ENCODE results near the gene CDC5L.
"Not testable (repeated sequence)": the region's sequence is repeated elsewhere in the genome, so short reads cannot be mapped to it uniquely, and the experiment has no call there.

The CDC5L gene

DNA sequence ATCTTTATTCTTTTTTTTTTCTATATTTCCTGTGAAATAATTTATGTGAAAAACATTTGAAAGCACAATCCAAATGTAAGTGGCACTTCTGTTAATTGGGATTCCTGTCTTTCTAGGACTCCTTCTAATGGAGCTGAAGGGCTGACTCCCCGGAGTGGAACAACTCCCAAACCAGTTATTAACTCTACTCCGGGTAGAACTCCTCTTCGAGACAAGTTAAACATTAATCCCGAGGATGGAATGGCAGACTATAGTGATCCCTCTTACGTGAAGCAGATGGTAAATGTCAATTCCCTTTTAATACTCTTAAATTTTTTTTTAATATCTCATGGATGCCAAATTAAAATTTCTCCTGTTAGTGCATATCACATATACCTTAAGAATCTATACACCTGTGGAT lies 35.0 kb downstream of the CDC5L start:
- no peak for DNase-seq

DNA sequence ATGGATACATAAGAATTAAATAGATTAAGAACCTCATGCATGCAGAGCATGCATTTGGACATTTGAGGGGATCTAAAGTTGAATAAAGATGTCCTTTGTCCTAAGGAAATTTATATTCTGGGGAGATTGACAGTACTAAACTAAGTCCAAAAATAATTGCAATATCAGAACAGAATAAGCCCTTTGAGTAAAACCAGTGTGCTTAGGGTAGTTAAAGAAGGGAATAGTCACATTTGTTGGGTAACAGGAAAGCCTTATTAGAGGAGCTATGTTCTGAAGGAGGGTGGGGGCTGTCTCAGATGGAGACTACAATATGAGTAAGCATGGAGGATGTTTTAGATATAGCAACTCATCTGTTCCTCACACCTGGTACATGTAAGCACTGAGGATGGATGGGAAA lies 35.8 kb downstream of the CDC5L start:
- no peak for DNase-seq

DNA sequence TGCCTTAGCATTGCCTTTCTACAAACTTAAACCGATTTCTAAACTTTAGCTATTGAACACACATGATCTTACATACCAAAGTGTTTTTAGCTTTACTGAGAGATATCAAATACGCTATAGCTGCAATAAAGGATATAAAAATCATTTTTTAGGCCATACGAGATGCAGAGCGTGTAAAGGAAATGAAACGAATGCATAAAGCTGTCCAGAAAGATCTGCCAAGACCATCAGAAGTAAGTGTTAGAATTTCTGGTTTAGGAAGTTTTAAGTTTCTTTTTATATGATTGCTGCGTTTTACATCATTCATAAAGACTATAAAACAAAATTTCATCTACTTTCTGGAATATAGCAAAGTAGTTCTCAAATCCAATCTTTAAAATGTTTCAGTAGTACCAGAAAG lies 38.4 kb downstream of the CDC5L start:
- DNase-seq = no peak

DNA sequence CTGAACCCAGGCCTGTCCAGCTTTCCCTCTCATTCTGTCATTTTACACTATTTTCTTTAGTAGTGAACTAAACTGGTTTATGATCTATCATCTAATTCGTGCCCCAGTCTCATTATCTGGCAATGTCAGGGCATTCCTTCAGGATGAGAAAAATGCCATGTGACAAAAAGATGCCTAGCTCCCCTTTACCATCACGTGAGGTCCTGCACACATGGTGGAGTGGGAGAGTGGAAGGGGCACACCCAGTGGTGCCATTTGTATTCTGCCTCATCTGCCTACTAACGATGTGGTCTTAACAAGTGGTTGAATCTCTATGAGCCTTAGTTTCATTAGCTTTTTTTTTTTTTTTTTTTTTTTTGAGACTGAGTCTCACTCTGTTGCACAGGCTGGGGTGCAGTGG lies 41.2 kb downstream of the CDC5L start:
- no peak for DNase-seq

DNA sequence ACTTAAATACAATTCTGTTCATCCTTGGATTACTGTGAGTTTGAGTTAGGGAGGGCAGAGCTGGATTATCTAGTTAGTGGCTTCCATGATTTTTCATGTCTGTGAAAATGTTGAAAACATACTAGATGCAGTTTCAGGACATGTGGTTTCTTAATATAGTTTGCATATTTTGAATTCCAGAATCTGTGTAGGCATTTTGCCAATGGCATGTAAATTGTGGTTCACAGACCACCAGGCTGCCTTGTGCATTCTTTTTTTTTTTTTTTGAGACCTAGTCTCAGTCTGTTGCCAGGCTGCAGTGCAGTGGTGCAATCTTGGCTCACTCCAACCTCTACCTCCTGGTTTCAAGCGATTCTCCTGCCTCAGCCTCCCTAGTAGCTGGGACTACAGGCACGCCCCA lies 42.8 kb downstream of the CDC5L start:
- no peak for DNase-seq

DNA sequence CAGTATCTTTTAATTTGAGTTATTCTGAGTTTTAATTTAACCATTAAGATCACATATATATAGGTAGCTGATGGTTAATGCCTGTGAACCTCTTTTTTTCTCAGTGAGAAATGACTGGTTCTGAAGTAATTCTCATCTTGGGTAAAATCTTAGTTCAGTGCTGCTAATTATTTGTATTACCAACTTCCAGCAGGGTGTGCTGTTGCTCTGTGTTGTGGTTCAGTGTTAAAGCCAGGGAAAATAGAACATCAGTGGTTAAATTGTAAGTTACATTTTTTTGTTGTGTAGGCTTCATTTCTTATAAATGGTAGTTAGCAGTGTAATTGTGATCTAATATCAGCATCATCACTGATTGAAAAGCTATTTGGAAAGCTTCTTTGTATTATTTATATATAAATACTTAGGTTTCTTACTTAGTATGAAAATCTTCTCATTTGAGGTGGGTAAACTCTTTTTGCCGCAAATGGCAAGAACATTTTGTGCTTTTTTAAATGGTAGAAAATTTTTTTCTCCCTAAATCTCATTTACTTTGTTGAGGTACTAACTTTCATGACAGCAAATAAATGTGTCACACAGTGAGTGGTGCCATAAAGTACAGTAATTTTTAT lies 43.7 kb downstream of the CDC5L start:
- peak; percentile 10 for DNase-seq

DNA sequence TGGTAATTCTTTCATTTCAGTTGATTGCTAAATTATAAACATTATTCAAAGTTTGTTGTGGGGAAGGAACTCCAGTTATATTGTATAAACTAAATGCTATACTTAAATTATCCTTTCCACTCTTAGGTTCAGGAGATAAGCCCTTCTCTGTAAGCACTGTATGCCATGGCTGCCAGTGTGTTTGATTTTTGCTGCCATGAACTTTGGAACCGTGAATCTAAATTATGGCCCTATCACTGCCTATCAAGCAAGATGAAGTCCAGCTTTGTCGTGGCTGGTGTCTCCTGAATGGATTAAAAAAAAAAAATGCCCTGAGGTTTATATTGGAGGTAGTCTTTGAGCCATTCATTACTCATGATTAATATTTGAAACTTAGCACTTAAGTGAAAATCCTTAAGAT lies 44.7 kb downstream of the CDC5L start:
- DNase-seq = no peak

DNA sequence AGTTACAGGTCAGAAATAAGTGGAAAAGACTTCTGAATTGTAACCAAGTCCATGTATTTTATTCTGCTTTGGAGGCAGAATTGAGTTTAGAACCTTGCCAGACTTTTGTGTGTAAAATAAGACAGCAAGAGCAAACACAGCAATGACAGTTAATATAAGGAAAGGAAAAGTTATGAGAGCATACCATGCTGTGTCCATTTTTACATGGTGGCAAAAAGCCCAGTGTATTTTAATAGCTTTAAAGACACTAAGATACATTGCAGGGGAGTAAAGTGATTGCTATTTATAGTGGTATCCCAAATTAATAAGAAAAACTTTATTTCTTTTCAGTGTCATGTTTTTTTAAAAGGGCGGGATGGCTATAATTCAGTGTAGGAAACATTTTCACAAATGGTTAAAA lies 45.2 kb downstream of the CDC5L start:
- DNase-seq = no peak

DNA sequence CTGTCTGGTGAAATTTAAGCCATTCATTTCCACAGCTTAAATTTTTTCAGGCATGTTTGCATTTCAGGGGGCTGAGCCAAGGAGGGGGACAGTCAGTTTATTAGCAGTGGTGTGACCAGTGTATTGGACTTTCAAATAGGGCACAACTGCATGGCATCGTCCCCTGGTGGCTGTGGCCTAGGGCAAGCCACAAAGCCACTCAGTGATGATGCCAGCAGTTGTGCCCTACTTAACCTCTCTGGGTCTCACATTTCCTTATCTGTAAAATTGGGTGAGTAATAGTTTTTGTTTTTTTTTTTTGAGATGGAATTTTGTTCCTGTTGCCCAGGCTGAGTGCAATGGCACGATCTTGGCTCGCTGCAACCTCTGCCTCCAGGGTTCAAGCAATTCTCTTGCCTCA lies 48.0 kb downstream of the CDC5L start:
- no peak for DNase-seq

DNA sequence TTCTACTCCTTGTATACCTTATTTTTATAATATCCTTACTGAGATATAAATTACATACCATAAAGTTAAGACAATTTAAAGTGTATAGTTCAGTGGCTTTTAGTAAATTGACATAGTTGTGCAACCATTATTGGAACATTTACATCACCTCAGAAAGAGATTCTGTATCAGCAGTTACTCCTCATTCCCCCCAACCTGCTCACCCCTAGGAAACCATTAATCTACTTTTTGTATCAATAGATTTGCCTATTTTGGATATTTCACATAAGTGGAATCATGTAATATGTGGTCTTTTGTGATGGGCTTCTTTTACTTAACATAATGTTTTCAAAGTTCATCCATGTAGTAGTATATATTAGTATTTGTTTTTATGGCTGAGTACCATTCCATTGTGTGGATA lies 51.3 kb downstream of the CDC5L start:
- DNase-seq = no peak

DNA sequence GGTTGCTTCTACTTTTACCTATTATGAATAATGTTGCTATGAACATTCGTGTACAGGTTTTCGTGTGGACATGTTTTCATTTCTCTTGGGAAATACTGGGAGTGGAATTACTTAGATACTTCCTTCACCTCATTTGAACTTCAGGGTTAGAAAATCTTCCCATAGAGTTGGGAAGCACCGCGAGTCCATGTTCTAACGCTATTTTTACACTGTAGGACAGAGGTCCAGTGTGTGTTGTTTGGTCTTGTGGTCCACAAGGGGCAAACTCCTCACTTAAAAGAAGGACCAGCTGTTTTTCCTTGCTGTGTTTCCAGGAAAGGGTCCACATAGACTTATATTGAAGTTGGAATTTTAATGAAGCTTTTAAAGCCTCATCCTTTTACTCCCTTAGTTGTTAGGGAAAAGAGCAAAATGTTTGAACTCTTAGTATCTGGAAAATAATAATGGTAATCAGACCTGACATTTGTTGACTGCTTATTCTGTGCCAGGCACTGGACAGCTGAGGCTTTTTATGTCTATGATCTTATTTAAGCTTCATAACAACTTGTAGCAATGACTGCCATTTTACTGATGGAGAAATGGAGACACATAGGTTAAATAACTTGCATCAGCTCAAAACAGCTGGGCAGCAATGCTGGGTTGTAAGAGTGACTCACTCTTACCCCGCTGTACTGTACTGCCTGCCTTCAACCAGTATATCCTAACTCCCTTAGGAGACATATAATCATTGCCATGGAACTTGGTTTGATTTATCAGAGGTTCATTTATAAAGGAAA lies 52.0 kb downstream of the CDC5L start:
- no peak for DNase-seq

DNA sequence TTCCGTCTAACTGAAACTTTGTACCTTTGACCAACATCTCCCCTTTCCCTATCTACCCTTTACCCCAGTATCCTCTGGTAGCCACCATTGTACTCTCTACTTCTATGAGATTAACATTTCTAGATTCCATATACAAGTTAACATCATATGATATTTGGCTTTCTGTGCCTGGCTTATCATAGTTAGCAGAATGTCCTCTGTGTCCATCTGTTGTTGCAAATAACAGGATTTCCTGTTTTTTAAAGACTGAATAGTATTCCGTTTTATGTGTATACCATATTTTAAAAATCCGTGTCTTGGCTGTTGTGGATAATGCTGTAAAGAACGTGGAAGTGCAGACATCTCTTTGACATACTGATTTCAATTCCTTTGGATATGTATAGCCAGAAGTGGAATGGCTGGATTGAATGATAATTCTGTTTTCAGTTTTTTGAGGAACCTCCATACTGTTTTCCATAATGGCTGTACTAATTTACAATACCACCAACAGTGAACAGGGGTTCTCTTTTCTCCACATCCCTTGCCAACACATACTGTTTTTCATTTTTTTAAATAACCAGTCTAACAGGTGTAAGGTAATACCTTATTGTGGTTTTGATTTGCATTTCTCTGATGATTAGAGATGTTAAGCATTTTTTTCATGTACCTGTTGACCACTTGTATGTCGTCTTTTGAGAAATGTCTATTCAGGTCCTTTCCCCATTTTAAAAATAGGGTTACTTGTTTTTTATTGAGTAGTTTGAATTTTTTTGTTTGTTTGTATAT lies 53.8 kb downstream of the CDC5L start:
- DNase-seq = no peak

DNA sequence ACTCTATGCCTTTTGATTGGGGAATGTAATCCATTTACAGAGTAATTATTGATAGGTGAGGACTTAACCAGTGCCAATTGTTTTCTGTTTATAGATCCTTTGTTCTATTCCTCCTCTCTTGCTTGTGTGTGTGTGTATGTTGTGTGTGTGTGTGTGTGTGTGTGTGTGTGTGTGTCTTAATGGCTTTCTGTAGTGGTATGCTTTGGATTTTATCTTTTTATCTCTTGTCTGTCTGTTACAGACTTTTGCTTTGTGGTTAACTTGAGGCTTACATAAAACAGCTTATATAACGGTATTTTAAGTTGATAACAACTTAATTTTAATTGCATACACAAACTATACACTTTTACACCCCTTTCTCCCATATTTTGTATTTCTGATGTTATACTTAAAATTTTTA lies 54.7 kb downstream of the CDC5L start:
- no peak for DNase-seq

DNA sequence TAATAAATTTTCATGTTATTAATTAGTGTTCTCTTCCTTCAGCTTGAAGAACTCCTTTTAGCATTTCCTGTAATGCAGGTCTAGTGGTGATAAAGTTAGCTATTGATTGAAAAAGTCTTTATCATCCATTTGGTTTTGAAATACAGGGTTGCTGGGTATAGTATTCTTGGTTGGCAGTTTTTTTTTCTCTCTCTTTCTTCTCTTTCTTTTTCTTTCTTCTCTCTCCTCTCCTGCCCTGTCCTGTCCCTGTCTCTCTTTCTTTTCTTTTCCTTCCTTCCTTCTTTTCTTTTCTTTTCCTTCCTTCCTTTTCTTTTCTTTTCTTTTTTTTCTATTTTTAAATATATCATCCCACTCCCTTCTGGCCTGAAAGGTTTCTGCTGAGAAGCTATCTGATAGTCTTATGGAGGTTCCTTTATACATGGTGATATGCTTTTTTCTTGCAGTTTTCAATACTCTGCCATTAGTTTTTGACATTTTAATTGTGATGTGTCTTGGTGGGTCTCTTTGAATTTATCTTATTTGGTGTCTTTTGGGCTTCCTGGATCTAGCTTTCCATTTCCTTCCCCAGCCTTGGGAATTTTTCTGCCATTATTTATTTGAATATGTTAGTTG lies 55.4 kb downstream of the CDC5L start:
- DNase-seq = no peak

DNA sequence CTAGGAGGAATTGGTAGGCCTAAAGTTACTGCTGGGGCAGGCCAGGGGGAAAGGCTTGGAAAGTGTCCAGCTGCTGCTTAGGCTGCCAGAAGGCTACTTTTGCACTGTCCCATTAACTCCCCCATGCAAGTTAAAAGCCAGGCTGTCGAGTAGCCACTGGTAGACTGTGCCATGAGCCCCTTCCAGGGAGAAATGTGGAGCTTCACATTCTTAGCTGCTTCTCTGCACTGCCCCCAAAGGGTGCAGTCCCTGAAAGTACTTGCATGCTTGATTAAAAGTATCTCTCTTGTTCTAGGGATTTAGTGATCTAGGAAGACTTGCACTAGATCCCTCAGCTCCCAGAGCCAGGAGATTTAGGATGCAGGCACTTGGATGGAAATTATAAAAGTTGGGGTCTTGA lies 57.3 kb downstream of the CDC5L start:
- DNase-seq = no peak

DNA sequence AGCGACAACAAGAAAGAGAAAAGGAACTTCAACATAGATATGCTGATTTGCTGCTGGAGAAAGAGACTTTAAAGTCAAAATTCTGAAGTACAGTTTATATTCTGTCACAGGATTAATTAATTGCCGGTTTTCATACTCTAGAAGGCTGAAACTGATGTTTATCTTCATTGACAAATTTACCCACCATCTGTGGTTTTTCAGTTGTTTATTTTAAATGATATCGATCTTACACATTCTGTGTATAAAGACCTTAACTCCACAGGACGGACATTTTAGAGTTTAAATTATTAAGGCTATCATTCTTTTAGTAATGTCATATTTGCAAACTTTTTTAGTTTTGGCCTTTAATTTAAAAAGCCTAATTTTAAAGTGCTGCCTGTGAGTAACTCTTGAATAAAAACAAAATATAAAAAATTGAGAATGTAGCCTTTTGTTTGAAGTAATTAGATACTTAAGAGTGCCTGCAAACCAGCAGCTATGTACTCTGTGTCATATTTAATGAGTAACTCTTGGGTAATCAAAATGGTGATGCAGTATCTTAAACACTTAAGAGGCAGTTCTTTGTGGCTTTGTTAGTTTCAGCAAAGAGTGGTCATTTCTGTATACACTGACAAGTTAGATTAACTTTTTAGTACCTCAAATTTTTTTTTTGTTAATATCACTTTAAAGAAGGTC lies 59.3 kb downstream of the CDC5L start:
- no peak for DNase-seq

DNA sequence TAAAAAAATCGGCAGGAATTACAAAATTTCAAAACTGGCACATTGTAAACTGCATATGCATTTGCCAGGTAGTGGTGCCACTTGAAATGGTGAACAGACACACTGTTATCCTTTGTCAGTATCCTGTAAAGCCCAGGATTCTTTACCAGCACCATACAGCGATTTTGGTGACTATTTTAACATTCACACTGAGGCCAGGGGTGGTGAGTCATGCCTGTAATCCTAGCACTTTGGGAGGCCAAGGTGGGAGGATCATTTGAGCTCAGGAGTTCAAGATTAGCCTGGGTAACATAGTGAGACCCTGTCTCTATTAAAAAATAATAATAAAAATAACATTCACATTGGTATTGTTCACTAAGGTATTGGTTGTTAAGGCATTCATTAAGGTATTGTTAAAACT lies 61.7 kb downstream of the CDC5L start:
- DNase-seq = not testable (repeated sequence)

DNA sequence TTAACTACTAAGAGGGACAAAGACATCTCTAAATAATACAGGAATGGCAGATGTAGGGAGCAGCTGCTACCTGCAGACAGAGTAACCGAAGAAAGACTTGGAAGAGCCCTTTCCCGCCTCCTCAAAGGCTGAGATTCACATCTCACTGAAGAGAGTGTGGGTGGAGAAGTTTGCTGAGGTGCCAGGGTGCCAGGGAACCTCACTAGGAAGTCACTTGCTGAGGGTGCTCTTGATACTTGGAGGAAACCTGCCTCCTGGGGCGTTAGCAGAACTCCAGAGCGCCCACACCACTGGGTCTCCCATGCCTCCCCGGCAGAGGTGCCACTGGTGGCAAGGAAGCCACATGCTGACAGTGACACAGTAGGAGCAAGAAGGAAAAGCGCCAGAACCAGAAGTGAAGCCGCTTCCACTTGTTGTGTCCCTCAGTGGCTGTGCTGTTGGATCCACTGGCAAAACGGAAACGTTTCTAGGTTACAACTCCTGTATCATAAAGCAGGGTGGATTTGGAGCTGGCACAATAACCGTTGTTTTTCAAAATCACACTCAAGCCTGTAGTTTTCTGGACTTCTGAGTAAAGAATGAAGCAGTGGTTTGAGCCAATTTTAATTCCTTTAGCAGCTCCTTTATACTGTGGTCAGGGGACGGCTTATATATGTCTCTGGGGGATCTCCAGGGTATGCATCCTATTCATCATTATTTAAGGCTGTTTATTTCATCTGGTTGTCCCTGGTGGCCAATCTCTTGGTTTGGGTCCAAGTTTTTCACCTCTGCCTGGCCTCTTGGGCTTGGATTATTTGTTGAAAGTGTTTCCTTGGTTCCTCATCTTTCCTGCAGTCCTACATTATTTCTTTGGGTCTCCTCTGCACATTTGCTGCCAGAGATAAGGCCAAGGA lies 64.5 kb downstream of the CDC5L start:
- DNase-seq = no peak

DNA sequence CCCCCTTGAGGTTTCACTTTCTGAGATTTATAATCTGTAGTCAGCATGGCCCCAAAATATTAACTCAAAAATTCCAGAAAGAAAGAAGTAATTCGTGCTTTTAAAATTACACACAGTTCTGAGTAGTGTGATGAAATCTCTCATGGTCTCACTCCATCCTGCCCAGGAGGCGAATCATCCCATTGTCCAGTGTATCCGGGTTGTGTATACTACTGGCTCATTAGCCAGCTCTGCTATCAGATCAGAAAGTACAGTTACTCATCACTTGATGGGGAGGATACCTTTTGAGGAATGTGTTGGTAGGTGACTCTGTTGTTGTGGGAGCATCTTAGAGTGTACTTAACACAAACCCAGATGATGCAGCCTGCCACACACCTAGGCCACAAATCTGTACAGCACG lies 65.2 kb downstream of the CDC5L start:
- DNase-seq = no peak

DNA sequence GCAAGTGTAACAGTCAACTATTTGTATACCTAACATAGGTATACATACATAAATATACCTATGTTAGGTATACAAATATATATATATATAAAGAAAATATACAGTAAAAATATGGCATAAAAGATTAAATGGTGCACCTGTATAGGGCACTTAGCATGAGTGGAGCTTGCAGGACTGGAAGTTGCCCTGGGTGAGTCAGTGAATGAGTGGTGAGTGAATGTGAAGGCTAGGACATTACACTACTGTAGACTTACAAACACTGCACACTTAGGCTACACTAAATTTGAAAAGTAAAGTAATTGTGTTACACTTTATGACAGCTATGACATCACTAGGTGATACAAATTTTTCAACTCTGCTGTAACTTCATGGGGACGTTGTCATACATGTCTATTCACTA lies 65.6 kb downstream of the CDC5L start:
- no peak for DNase-seq

DNA sequence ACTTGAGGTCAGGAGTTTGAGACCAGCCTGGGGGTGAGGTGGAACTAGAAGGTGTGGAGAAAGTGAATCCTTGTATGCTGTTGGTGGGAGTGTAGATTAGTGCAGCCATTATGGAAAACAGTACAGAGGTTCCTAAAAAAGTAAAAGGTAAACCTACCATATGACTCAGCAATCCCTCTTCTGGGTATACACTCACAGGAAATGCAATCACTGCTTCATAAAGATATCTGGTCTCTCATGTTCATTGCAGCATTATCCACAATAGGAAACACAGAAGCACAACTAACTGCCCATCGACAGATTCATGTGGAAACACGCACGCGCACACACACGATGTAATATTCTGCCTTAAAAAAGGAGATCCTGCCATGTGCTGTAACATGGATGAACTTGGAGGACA lies 66.7 kb downstream of the CDC5L start:
- no peak for DNase-seq

Measured in activated gamma-delta T cell treated with Interleukin-2 at 50 U/mL for 16 hours (primary cell).